ENCODE measurements around the gene RETREG2.

- TF ChIP-seq POLR2A (IDR thresholded peaks at IDR 0.05) = no peak
- TF ChIP-seq CTCF (IDR thresholded peaks at IDR 0.05) = no peak
Measured at GRCh38 chr2:219128396-219128795, 49.7 kb upstream of the RETREG2 start.

Data from right lobe of liver (tissue), 4 donors.